ENCODE results near the gene SPEM2.

The SPEM2 gene

GRCh38 chr17:7423679-7424078, 1.7 kb upstream of the SPEM2 start:
- no peak for DNase-seq

GRCh38 chr17:7425756-7426155, 340 bp downstream of the SPEM2 start:
- no peak for DNase-seq

- no peak for DNase-seq
Measured at GRCh38 chr17:7426203-7426863, 917 bp downstream of the SPEM2 start.

- no peak for DNase-seq
Measured at GRCh38 chr17:7426896-7427489, 1.6 kb downstream of the SPEM2 start.

- DNase-seq = no peak
Measured at GRCh38 chr17:7427549-7427948, 2.1 kb downstream of the SPEM2 start.

GRCh38 chr17:7428557-7428956, 3.1 kb downstream of the SPEM2 start, which contains the start of gene SPEM3:
Gene SPEM3 (plus strand): TSS chr17:7428857. CDS start chr17:7428903, 46 bp downstream.
- DNase-seq = no peak

GRCh38 chr17:7429722-7430121, 4.3 kb downstream of the SPEM2 start:
- DNase-seq = no peak

- DNase-seq = no peak
Measured at GRCh38 chr17:7431231-7431630, 5.8 kb downstream of the SPEM2 start.

GRCh38 chr17:7432296-7432695, 6.9 kb downstream of the SPEM2 start:
- DNase-seq = no peak

GRCh38 chr17:7435676-7436555, 10.5 kb downstream of the SPEM2 start:
- DNase-seq = peak; percentile 34 to 43

GRCh38 chr17:7436556-7437368, 11.3 kb downstream of the SPEM2 start:
- peak; percentile 83 to 92 for DNase-seq

- DNase-seq = no peak
Measured at GRCh38 chr17:7437369-7437863, 12.0 kb downstream of the SPEM2 start.

GRCh38 chr17:7437950-7438614, 12.7 kb downstream of the SPEM2 start:
- no peak for DNase-seq

GRCh38 chr17:7438656-7439460, 13.4 kb downstream of the SPEM2 start:
- DNase-seq = no peak

- DNase-seq = no peak
Measured at GRCh38 chr17:7439462-7440112, 14.2 kb downstream of the SPEM2 start, which contains the start of gene FGF11. Gene FGF11 (plus strand): TSS chr17:7439512. CDS start chr17:7439621, 109 bp downstream.

GRCh38 chr17:7440113-7440833, 14.9 kb downstream of the SPEM2 start:
- peak; percentile 14 to 57 for DNase-seq

- DNase-seq = no peak
Measured at GRCh38 chr17:7440834-7441195, 15.4 kb downstream of the SPEM2 start.

GRCh38 chr17:7441266-7441665, 15.8 kb downstream of the SPEM2 start:
- DNase-seq = no peak

- no peak for DNase-seq
Measured at GRCh38 chr17:7442142-7442541, 16.7 kb downstream of the SPEM2 start.

Measured in NCI-H1930 (cell line).